Pons (tissue), 1 donor: ENCODE data around the gene RPL6.
A peak's percentile ranks its signal among the peaks of the same experiment; 100 is the strongest.
"Not testable (repeated sequence)": the region's sequence is repeated elsewhere in the genome, so short reads cannot be mapped to it uniquely, and the experiment has no call there.

Experiments used
- DNase-seq: peaks from one replicate; pipeline ENCODE4 v3.0.0-alpha.2; 2016; ENCODE audit warnings: low spot score

RPL6 gene

DNA sequence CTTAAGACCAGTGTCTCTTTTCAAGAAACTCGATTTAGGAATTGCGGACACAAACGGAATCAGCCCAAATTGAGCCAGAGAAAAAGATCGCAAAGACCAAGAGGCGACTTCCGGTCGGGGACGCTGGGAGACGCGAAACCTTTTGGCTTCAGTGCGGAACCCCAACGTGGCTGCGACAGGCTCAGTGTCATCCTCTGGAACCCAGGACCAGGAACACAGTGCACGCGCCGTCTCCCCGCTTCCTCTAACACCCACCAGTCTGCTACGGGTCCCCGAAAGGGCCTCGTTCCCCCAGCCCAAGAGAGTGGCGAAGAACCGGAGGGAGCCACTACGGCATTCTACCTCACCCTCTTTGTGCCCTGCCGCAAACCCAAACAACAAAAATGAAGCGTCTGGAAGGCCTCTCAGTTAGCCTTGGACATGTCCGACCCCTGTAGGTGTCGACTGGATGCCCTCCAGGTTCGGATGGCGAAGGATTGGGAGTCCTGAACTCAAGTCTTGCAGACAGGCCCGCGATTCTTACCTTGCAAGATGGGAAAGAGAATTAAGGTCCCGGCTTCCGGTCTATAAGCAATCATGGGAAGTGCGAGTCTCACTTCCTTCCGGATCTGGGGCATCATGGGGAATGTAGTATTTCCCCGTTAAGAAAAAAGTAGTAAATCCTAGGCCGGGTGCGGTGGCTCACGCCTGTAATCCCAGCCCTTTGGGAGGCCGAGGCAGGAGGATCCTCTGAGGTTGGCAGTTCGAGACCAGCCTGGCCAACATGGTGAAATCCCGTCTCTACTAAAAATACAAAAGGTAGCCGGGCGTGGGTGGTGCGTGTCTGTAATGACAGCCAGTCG, at the start of gene RPL6:
TSS of gene RPL6 (minus strand) at position 542 of the 842 bp plus-strand sequence. CDS start 949 bp downstream, outside the sequence.
- DNase-seq: peak; percentile 97

DNA sequence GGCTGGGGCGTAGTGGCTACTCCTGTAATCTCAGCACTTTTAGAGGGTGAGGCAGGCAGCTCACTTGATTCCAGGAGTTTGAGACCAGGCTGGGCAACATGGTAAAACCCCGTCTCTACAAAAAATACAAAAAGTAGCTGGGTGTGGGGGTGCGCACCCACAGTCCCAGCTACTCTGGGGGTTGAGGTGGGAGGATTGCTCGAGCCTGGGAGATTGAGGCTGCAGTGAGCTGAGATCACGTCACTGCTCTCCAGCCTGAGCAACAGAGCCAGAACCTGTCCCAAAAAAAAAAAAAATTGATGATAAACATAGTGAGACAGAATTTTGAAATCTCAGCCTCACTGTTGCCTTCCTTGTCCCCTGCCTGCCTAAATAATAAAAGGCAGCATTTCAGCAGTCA, 49.3 kb upstream of the RPL6 start:
- DNase-seq: no peak

DNA sequence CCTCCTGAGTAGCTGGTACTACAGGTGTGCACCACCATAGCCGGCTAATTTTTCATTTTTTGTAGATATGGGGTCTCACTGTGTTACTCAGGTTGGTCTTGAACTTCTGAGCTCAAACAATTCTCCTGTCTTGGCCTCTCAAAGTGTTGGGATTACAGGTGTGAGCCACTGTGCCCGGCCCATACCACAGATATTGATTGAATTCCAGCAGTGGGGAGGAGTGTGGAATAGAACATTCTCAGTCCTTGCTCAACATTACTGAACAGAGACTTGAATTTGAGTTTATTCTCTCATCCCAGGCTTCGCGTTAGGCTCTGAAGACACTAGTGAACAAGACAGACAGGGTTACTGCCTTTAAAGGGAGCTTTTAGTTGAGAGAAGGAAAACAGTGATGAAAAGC, 48.9 kb upstream of the RPL6 start:
- no peak for DNase-seq

DNA sequence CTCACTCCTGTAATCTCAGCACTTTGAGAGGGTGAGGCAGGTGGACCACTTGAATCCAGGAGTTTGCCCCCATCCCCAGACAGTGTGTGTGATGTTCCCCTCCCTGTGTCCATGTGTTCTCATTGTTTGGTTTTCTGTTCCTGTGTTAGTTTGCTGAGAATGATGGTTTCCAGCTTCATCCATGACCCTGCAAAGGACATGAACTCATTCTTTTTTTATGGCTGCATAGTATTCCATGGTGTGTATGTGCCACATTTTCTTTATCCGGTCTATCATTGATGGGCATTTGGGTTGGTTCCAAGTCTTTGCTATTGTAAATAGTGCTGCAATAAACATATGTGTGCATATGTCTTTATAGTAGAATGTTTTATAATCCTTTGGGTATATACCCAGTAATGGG, 47.7 kb upstream of the RPL6 start:
- not testable (repeated sequence) for DNase-seq

DNA sequence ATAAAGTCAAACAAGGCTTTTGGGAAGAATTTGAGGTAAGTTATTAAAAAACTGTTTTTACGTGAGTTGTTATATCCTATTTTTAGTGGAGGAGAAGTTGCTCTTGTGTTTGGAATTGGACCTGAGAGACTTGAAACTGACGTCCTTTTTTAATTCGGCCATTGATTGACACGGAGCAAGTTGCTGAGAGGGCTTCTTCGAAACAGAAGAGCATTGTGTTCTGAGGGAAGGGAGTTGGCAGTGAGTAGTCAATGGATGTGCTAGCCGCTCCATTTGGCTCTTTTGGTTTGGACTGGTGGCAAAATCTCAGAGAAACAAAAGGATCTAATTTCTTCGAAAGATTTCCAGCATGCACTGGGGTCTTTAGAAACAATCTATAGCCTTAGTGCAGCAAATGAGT, 46.6 kb upstream of the RPL6 start:
- peak; percentile 96 for DNase-seq

DNA sequence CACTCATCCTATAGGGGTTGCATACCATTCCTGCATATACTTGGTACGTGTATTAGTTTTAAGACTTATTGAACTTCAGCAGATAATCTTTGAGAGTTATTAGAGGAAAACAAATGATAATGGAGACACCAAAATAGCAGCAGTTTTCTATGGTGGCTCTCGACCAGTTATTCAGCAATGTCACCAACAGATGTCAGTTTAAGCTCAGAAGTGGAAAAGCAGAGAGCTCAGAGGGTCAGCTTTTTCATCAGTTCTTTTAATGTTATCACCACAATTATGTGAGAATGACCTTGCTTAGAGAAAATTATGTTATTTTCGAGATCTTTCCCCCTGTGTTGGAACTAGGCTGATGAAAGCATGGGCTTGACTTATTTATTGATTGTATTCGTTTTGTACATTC, 41.3 kb upstream of the RPL6 start:
- peak; percentile 80 for DNase-seq

DNA sequence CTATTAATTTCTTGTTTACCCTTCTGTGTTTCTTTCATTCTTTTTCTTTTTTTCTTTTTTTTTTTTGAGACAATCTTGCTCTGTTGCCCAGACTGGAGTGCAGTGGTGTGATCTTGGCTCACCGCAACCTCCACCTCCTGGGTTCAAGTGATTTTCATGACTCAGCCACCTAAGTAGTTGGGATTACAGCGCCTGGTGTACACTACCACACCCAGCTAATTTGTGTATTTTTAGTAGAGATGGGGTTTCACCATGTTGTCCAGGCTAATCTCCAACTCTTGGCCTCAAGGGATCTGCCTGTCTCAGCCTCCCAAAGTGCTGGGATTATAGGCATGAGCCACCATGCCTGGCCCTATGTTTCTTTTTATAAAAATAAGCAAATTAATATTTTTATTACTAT, 38.8 kb upstream of the RPL6 start:
- not testable (repeated sequence) for DNase-seq

DNA sequence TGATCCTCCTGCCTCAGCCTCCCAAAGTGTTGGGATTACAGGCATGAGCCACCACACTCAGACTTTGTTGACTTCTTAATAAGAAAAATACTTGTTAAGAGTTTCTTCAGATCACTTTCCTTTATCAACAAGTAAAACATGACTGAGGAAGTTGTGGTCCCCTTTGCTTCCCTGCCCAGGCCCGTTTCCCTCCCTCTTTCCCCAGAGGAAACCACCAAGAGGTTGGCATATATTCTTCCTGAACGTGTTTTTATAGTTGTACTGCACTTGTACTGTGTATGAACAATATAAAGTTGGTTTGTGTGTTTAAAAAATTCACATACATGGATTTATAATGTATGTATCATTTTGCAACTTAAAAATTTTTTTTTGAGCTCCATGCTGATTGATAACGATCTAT, 37.7 kb upstream of the RPL6 start:
- no peak for DNase-seq

DNA sequence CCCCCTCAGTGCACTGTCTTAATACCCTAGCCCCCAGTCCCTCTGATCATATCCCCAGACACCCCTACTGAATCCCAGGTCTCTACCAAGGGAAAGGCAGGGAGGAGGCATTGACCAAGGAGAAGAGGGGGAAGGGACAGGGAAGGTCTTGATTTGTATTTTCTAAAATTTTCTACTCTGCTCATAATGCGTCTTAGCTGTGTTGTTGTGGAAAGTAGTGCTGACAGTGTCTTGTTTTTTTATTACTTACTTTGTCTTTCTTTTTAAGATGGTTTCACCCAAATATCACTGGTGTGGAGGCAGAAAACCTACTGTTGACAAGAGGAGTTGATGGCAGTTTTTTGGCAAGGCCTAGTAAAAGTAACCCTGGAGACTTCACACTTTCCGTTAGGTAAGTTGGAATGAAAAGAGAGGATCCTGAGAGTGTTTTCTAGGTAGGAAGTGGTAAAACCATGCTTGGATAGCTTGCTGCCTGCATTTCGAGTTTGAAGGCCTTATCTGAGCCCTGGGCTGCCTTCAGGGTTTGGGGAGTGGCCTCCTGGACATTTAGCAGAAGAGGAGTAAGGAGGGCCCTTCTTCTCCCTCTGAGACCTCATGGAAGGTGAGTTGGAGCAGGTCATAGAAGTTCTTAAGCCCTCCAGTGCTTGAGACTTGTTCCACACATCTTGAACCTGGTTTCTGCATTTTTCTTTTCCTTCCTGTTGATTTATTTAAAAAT, 36.8 kb upstream of the RPL6 start:
- no peak for DNase-seq

DNA sequence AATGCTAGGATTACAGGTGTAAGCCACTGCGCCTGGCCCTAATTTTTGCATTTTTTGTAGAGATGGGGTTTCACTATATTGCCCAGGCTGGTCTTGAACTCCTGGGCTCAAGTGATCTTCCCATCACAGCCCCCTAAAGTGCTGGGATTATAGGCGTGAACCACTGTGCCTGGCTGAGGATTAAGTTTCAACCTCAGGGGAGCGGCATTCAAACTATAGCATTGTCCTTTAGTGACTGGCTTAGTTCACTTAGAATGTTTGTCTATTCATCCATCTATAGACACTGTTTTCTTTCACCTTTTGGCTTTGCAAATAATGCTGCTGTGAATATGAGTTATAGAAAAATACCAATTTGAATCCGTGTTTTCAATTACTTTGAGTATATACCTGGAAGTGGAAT, 34.5 kb upstream of the RPL6 start:
- DNase-seq: no peak

DNA sequence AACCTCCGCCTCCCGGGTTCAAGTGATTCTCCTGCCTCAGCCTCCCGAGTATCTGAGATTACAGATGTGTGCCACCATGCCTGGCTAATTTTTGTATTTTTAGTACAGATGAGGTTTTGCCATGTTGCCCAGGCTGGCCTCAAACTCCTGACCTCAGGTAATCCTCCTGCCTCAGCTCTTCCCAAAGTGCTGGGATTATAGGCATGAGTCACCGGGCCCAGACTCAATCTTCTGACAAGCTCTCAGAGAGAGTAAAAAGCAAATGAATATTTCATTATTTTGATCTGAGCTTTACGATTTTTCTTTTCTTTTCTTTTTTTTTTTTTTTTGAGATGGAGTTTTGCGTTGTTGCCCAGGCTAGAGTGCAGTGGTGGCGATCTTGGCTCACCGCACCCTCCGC, 31.2 kb upstream of the RPL6 start:
- not testable (repeated sequence) for DNase-seq

DNA sequence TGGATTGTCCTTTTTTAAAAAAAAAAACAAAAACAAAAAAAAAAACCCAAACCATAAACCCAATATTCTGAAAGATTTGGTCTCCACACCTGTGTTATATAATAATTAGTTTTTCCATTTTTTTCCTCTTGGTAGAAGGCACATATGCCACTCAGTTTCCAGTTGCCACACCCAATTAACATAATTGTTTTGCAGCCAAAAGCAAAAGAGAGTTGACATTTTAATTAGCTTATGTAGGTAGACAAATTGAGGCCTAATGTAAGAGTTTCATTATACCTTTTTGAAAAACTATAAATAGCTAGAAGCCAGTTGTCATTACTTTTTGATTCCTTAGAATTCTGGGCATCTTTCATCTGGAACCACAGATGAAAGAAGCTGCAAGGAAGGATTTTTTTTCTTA, 30.4 kb upstream of the RPL6 start:
- DNase-seq: no peak

DNA sequence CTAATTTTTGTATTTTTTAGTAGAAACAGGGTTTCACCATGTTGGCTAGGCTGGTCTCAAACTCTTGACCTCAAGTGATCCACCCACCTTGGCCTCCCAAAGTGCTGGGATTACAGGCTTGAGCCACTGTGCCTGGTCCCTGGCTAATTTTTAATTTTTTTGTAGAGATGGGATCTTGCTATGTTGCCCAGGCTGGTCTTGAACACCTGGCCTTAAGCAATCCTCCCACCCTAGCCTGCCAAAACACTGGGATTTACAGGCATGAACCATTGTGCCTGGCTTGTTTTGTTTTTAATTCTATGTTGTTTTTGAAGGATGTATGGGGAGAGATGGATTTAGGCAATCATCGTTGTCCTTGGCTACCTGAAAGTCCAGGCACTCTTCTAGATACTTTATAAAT, 29.2 kb upstream of the RPL6 start:
- not testable (repeated sequence) for DNase-seq

DNA sequence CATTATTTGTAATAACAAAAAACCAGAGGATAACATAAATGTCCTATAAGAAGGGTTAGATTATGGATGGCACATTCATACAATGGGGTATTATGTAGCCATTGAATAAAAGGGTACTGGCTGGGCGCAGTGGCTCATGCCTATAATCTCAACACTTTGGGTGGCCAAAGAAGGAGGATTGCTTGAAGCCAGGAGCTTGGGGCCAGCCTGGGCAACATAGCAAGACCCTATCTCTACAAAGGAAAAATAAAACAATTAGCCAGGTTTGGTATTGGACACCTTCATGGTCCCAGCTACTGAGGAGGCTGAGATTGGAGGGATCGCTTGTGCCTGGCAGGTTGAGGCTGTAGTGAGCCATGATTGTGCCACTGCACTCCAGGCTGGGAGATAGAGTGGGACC, 24.1 kb upstream of the RPL6 start:
- DNase-seq: no peak

DNA sequence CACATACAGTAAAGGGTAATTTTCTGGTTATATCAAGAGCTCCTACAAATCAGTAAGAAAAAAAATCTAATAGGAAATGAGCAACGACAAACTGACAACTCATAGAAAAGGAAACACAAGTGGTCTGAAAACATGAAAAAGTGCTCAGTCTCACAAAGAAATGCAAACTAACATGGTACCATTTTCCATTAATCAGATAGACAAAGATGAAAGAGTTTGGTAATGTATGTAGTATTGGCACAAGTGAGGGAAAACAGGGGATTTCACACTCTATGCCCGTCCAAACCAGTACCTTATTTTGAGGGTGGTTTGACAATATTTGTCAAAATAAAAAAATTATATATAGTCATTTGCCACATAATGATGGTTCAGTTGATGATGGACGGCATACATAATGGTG, 22.6 kb upstream of the RPL6 start:
- no peak for DNase-seq

DNA sequence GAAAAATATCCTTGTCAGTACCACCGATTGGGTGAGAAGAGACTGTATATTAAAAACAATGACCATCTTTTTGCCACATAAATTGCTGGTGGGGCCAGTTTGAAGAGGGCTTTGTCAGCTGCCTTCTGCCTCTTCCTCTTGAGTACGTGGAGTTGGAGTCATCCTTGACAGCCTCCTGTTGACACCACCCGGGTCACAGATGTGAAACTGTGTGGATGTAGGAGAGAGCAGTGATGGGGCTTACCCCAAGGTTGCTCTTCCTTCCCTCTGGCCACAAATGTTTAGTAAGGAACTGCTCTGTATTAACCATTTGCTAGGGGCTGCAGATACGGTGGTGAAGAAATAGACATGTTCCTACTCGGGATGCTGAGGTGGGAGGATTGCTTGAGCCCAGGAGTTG, 21.5 kb upstream of the RPL6 start:
- DNase-seq: no peak

DNA sequence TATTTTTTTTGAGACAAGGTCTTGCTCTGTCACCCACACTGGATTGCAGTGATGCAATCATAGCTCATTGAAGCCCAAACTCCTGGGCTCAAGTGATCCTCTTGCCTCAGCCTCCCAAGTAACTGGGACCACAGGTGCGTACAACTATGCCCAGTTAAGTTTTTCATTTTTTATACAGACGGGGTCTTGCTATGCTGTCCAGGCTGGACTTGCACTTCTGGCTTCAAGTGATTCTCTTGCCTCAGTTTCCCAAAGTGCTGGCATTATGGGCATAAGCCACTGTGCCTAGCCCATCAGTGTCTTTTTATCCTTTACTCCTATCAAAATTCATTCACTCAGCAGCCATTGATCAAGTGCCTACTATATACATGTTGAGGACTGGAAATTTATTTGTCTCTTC, 18.4 kb upstream of the RPL6 start:
- no peak for DNase-seq

DNA sequence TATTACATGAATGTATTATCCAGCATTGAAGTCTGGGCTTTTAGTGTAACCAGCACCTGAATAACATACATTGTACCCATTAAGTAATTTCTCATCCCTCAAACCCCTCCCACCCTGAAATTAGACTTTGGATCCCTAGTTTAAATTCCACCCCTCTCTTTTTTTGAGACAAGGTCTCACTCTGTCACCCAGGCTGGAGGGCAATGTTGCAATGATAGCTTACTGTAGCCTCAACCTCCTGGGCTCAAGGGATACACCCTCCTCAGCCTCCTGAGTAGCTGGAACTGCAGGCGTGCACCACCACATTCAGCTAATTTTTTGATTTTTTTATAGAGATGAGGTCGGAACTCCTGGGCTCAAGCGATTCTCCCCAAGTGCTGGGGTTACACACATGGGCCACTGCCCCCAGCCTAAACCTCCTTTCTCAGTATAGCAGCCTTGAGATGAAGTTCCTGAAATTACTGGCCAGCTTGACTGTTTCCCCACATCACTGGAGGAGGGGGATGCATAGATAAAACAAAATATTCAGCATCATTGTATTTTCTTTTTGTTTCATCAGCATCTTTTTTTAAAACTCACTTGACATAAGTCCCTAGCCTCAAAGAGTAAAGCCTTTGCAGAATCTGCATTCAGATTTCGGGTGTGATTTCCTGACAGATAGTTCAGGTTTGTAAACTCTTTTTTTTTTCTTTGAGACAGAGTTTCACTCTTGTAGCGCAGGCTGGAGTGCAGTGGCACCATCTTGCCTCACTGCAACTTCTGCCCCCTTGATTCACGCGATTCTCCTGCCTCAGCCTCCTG, 16.4 kb upstream of the RPL6 start:
- no peak for DNase-seq

DNA sequence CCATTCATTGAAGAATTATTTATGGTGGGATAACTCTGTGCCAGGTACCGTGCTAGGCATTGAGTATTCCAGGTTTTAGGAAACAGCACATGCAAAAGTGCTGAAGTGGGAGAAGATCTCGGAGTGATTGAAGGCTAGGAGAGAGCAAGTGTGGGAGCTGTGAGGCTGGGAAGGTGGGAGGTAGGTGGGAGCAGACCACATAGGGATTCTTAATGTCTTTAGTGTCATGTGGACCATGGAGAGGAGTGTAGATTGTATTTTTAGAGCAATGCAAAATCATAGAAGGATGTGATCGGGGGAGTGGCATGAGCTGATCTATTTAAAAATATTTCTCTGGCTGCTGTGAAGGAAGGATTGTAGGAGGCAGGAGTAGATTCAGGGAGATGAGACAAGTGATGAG, 14.7 kb upstream of the RPL6 start:
- no peak for DNase-seq

DNA sequence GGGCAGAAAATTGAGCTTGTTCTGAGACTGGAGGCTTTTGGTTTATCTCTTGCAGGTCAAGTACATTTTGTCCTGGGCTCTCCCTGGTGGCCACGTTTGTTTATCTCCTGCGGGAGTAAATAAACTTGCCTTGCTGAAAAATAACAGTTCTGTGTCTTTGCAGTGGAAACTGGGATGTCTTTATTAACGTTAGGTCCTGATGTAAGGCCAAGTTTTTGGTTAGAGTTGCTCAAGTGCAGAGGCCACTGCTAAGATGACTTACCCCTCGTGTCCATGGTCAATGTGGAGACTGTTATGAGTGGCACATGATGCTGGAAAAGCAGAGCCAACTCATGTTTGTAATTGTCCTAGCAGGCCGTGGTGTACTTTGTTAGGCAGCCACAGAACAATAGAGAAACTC, 13.1 kb upstream of the RPL6 start:
- peak; percentile 92 for DNase-seq

DNA sequence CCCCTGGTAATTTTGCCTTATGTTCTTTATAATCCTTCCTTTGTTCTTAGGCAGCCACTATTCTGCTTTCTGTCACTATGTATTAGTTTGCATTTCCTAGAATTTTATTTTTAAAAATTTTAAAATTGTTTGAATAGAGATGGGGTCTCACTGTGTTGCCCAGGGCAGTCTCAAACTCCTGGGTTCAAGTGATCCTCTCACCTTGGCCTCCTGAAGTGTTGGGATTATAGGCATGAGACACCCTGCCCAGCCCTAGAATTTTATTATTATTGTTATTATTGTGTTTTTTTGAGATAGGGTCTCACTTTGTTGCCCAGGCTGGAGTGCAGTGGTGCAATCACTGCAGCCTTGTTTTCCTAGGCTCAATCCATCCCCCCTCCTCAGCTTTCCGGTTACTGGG, 12.0 kb upstream of the RPL6 start:
- no peak for DNase-seq

DNA sequence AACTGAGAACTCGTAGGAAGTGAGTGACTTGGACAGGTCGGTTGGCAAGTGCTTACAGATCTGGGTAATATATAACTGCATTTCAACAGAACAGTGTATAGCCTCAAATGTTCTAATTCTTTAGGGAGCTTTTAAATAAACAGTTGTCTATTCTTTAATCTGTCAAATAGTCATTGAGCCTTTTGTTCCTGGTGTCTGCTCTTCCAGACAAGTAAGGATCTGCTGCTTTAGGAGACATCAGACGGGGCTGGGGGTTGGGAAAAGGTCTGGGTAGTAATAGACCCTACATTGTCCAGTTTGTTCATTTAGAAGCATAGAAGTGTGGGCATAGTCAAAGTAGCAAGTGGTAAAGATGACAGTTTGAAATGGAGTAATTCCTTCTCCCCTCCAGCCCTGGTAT, 11.3 kb upstream of the RPL6 start:
- peak; percentile 58 for DNase-seq
